Measurements from ENCODE around the gene VEGFB.

VEGFB gene, protein sequence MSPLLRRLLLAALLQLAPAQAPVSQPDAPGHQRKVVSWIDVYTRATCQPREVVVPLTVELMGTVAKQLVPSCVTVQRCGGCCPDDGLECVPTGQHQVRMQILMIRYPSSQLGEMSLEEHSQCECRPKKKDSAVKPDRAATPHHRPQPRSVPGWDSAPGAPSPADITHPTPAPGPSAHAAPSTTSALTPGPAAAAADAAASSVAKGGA

DNA sequence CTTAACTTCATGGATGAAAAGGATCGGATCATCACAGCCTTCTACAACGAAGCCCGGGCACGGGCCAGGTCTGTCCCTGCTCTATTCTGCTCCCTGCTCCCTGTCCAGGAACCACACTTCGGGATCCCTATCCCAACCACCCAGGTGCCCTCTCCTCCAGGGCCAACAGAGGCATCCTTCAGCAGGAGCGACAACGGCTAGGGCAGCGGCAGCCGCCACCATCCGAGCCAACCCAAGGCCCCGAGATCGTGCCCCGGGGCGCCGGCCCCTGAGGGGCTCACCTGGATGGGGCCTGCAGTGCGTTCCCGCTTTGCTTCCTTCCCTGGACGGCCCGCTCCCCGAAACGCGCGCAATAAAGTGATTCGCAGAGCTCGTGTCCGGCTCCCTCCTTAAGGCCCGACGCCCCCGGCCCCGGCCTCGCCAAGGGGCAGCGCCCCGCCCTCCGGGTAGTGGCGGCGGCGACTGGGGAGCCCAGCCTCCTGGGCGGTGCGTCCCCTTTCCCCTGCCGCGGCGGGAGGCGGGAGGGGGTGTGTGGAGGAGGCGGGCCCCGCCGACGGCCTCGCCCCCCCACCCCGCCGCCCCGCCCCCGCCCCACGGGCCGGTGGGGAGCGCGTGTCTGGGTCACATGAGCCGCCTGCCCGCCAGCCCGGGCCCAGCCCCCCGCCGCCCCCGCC is at the start of gene VEGFB:
VEGFB (plus strand) TSS at position 672 of the 674 bp plus-strand sequence. CDS start 250 bp downstream, outside the sequence.
- Histone ChIP-seq H3K27me3 (ENCODE audit: insufficient read depth, poor library complexity, severe bottlenecking) (no peaks in the 10 kb centered on the region), H3K27ac (ENCODE audit: poor library complexity, severe bottlenecking) (peak within 1 kb of the TSS; percentile 56), H3K36me3 (ENCODE audit: low read depth) (peaks cover 15% of the 10 kb centered on the region), H3K4me3 (ENCODE audit: severe bottlenecking) (peak within 1 kb of the TSS; percentile 54), H3K4me1 (ENCODE audit: insufficient read depth, poor library complexity, severe bottlenecking) (no peaks in the 10 kb centered on the region), H3K9me3 (ENCODE audit: severe bottlenecking) (no peaks in the 10 kb centered on the region)
- TF ChIP-seq, protein P1, sequence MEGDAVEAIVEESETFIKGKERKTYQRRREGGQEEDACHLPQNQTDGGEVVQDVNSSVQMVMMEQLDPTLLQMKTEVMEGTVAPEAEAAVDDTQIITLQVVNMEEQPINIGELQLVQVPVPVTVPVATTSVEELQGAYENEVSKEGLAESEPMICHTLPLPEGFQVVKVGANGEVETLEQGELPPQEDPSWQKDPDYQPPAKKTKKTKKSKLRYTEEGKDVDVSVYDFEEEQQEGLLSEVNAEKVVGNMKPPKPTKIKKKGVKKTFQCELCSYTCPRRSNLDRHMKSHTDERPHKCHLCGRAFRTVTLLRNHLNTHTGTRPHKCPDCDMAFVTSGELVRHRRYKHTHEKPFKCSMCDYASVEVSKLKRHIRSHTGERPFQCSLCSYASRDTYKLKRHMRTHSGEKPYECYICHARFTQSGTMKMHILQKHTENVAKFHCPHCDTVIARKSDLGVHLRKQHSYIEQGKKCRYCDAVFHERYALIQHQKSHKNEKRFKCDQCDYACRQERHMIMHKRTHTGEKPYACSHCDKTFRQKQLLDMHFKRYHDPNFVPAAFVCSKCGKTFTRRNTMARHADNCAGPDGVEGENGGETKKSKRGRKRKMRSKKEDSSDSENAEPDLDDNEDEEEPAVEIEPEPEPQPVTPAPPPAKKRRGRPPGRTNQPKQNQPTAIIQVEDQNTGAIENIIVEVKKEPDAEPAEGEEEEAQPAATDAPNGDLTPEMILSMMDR (IDR thresholded peaks at IDR 0.05; ENCODE audit: poor library complexity, severe bottlenecking), result no peak
- DNase-seq (ENCODE audit: low spot score) (no peak), ATAC-seq (ENCODE audit: low read depth) (peak; percentile 49)

DNA sequence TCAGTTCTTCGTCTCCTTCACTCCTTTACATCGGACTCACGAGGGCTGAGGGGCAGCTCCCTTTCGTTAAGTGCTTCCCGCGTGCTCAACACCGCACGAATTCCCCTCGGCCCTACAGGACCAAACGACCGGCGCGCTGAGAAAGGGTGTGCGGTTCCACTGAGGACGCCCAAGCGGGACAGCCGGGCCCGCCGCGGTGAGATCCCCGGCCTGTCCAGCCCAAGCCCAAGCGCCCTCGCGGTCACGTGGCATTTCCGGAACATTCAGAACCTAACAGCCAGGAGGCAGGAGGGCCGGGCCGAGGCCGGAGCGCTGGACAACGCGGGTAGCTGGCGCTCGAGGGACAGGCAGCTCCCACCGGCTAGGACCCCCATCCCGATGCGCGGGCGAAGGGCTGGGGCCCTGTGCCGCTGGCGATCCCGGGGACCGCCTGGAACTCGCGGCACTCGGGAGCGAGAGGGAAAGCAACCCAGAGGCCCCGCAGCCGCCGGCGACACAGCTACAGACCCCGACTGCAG is 49.1 kb upstream of the VEGFB start:
- peaks cover 8% of the 10 kb centered on the region for H3K4me1 ChIP-seq (ENCODE audit: insufficient read depth, poor library complexity, severe bottlenecking)
- peaks cover 18% of the 10 kb centered on the region for H3K36me3 ChIP-seq (ENCODE audit: low read depth)
- TF ChIP-seq, protein P1 (IDR thresholded peaks at IDR 0.05; ENCODE audit: poor library complexity, severe bottlenecking), result no peak
- no peaks in the 10 kb centered on the region for H3K27me3 ChIP-seq (ENCODE audit: insufficient read depth, poor library complexity, severe bottlenecking)
- H3K27ac ChIP-seq (ENCODE audit: poor library complexity, severe bottlenecking), result peak overlapping the region; percentile 75
- H3K9me3 ChIP-seq (ENCODE audit: severe bottlenecking), result no peaks in the 10 kb centered on the region
- DNase-seq (ENCODE audit: low spot score), result peak; percentile 85
- H3K4me3 ChIP-seq (ENCODE audit: severe bottlenecking), result peak overlapping the region; percentile 48
- peak; percentile 28 for ATAC-seq (ENCODE audit: low read depth)

DNA sequence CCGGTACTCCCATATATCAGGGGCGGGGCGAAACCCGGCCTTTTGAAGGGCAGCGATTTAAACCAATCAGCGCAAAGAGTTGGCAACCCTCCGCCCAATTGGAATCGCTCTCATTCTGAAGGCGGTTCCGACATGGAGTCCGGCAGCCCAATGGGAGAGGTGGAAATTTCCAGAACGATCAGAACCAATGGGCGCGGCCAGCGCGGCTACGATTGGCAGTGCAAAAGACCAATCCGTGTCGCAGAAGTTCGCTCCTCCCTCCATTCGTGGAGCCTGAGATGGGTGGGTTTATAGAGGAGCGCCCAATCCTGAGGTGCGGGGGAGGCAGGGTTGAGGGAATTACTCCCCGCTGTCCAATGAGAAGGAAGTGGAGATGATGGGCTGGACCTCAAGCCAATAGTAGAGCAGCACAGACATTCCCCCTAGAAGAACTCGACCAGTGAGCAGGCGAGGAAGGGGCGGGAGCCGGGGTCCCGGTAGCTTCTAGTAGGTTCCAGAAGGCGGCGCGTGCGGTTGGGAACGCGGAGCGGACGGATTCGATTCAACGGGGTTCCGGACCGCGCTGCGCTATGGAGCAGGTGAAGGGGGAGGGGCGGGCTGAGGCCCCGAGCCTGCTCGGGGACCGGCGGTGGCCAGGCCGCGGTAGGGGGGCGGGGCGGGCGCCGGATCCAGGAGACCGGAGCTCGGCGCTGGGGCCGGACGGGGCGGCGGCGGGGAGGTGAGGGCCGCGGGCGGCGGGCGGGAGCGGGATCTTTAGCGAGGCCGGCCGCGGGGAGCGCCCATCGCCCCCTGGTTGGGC is 48.5 kb upstream of the VEGFB start, which contains the start of gene STIP1:
STIP1 (plus strand) TSS at position 479 of the 799 bp plus-strand sequence; CDS start at position 570, 91 bp downstream.
- H3K27ac ChIP-seq (ENCODE audit: poor library complexity, severe bottlenecking), result peak within 1 kb of the TSS; percentile 75
- ATAC-seq (ENCODE audit: low read depth), result peak; percentile 93
- H3K36me3 ChIP-seq (ENCODE audit: low read depth), result peaks cover 25% of the 10 kb centered on the region

DNA sequence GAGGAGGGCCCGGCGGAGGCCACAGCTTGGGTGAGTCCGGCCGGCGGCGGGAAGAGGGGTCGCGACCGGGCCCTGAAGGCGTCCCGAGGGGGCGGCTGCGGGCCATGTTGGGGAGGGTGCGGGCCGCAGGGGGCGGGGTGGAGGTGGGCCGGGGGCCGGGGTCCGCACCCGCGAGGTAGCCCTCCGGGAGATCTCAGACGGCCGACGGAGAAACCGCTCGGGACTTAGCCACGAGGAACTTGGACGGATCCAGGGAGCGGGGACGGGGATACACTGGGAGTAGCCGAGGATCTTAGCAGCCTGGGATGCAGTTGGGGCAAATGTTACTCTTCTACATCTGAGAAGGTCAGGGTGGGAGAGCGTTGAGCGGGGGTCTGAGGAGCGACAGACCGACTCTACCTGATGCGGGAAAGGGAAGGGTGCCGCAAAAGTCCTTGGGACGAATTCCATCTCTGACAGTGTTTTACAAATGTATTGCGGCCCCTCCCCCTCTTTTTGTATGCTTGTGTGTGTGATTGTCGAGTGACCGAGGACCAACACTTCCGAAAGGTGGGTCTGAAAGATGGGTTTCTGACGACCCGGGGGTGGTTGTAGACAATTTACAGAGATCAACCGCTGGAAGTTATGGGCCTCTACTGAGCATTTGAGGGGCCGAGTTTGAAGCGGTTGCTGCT is 47.8 kb upstream of the VEGFB start:
- H3K4me3 ChIP-seq (ENCODE audit: severe bottlenecking), result no peak overlapping the region
- peaks cover 30% of the 10 kb centered on the region for H3K36me3 ChIP-seq (ENCODE audit: low read depth)
- peaks cover 4% of the 10 kb centered on the region for H3K4me1 ChIP-seq (ENCODE audit: insufficient read depth, poor library complexity, severe bottlenecking)
- no peaks in the 10 kb centered on the region for H3K9me3 ChIP-seq (ENCODE audit: severe bottlenecking)
- no peak for DNase-seq (ENCODE audit: low spot score)
- TF ChIP-seq, protein P1 (IDR thresholded peaks at IDR 0.05; ENCODE audit: poor library complexity, severe bottlenecking), result no peak
- H3K27ac ChIP-seq (ENCODE audit: poor library complexity, severe bottlenecking), result no peak overlapping the region
- no peak for ATAC-seq (ENCODE audit: low read depth)
- no peaks in the 10 kb centered on the region for H3K27me3 ChIP-seq (ENCODE audit: insufficient read depth, poor library complexity, severe bottlenecking)

More for the DNA sequence above, 48.5 kb upstream of the VEGFB start, which contains the start of gene STIP1:
- Histone ChIP-seq H3K4me3 (ENCODE audit: severe bottlenecking) (peak within 1 kb of the TSS; percentile 48), H3K27me3 (ENCODE audit: insufficient read depth, poor library complexity, severe bottlenecking) (no peaks in the 10 kb centered on the region), H3K9me3 (ENCODE audit: severe bottlenecking) (no peaks in the 10 kb centered on the region), H3K4me1 (ENCODE audit: insufficient read depth, poor library complexity, severe bottlenecking) (peaks cover 8% of the 10 kb centered on the region)
- peak; percentile 98 for DNase-seq (ENCODE audit: low spot score)
- TF ChIP-seq, protein P1 (IDR thresholded peaks at IDR 0.05; ENCODE audit: poor library complexity, severe bottlenecking), result peak; percentile 27

Data from RWPE2 (cell line).